Smooth muscle cell (in vitro differentiated cells): ENCODE measurements around the gene SOX2. TPM values are rescaled to one million over a fixed set of nuclear protein-coding genes. Genes with fewer than 3 reads are reported as not detected.

Experiments
- DNase-seq: peaks from one replicate; lab custom pipeline; 2025; ENCODE audit not compliant: unreplicated experiment; lab: John Stamatoyannopoulos, UW
- H2AFZ ChIP-seq: fragments of 200-600 bp; sonication (generic); 2 replicates; pipeline ENCODE4 v1.6.0; 2016; ENCODE audit warnings: antibody characterized with exemption, low read depth, mild to moderate bottlenecking
- H3F3A ChIP-seq: fragments of 200-600 bp; sonication (generic); 2 replicates; pipeline ENCODE4 v1.6.0; 2017; ENCODE audit warnings: antibody characterized with exemption, low read depth
- H3K27ac ChIP-seq: fragments of 200-600 bp; sonication (generic); 2 replicates; pipeline ENCODE4 v1.5.1; 2016; ENCODE audit warnings: low read depth, mild to moderate bottlenecking
- H3K27me3 ChIP-seq: fragments of 200-600 bp; sonication (generic); 2 replicates; pipeline ENCODE4 v1.6.1; 2016; ENCODE audit warnings: low read depth, mild to moderate bottlenecking
- H3K36me3 ChIP-seq: fragments of 200-600 bp; sonication (generic); 2 replicates; pipeline ENCODE4 v1.5.1; 2016; ENCODE audit warnings: low read depth
- H3K4me1 ChIP-seq: fragments of 200-600 bp; sonication (generic); 2 replicates; pipeline ENCODE4 v1.5.1; 2016; ENCODE audit warnings: low read depth
- H3K4me2 ChIP-seq: fragments of 200-600 bp; sonication (generic); 2 replicates; pipeline ENCODE4 v1.6.0; 2016; ENCODE audit warnings: mild to moderate bottlenecking
- H3K4me3 ChIP-seq: fragments of 200-600 bp; sonication (generic); 2 replicates; pipeline ENCODE4 v1.5.1; 2016; ENCODE audit warnings: mild to moderate bottlenecking
- H3K79me2 ChIP-seq: fragments of 200-600 bp; sonication (generic); 2 replicates; pipeline ENCODE4 v1.6.0; 2016; ENCODE audit warnings: low read depth, mild to moderate bottlenecking
- H3K9ac ChIP-seq: fragments of 200-600 bp; sonication (generic); 2 replicates; pipeline ENCODE4 v1.6.0; 2016; ENCODE audit warnings: low read depth
- H3K9me3 ChIP-seq: fragments of 200-600 bp; sonication (generic); replicated peaks from 2 replicates; pipeline ENCODE4 v1.5.1; 2016; ENCODE audit warnings: low read depth
- H4K20me1 ChIP-seq: fragments of 200-600 bp; sonication (generic); 2 replicates; pipeline ENCODE4 v1.6.0; 2016; ENCODE audit warnings: low read depth
- WGBS: methylation state at CpG from one replicate; pipeline ENCODE4 v1.1.7; 2016; ENCODE audit warnings: low lambda C conversion rate; 5-methylcytosine and 5-hydroxymethylcytosine counted together
- polyA plus RNA-seq: library from polyadenylated mRNA; unstranded; fragments of >200 nt; fragmentation: Nextera tagmentation; extraction: Ambion mirVana; gene quantifications from 2 replicates; pipeline ENCODE4 v1.2.1, GENCODE V29; 2016
- total RNA-seq: library from RNA; depleted of rRNA; stranded (reverse); fragments of >200 nt; gene quantifications from 2 replicates; pipeline ENCODE4 v1.2.3, GENCODE V29; 2014
- TF ChIP-seq, protein P1 (sequence below): fragments of 200-600 bp; sonication (generic); IDR thresholded peaks from 2 replicates; pipeline ENCODE4 v1.5.1; 2017; ENCODE audit warnings: borderline replicate concordance, mild to moderate bottlenecking, antibody characterized with exemption; ENCODE audit not compliant: insufficient read depth, poor library complexity, severe bottlenecking

The SOX2 gene
- total and polyA plus RNA-seq, 2 experiments from 2014 or later: not detected

DNA sequence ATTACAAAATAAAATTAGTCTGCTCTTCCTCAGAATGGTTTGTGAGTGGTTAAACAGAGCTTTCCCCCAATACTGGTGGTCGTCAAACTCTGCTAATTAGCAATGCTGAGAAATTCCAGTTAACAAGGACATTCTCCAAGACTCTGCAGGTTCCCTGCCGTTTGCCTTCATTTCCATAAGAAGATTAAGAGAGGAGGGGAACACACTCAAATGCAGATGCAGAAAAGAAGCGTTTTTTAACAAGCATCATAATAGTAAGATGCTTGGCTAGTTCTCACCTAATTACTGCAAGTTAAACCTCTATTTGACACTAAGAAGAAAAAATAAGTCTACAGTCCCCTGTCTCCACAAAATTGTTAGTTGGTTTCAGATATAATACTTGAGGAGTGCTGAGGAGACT is 3.7 kb upstream of the SOX2 start:
- no peak overlapping the region for H3K9ac ChIP-seq
- no peaks in the 10 kb centered on the region for H3F3A ChIP-seq
- no peaks in the 10 kb centered on the region for H3K9me3 ChIP-seq
- H3K27ac ChIP-seq: no peak overlapping the region
- WGBS: 7% methylated on average over 3 of the region's 3 CpGs
- no peak overlapping the region for H2AFZ ChIP-seq
- H3K4me2 ChIP-seq: no peak overlapping the region
- H3K4me3 ChIP-seq: no peak overlapping the region
- H3K27me3 ChIP-seq: peaks cover 99% of the 10 kb centered on the region
- H3K79me2 ChIP-seq: no peaks in the 10 kb centered on the region
- no peaks in the 10 kb centered on the region for H3K36me3 ChIP-seq
- no peak for DNase-seq
- H4K20me1 ChIP-seq: no peaks in the 10 kb centered on the region
- TF ChIP-seq, protein P1, sequence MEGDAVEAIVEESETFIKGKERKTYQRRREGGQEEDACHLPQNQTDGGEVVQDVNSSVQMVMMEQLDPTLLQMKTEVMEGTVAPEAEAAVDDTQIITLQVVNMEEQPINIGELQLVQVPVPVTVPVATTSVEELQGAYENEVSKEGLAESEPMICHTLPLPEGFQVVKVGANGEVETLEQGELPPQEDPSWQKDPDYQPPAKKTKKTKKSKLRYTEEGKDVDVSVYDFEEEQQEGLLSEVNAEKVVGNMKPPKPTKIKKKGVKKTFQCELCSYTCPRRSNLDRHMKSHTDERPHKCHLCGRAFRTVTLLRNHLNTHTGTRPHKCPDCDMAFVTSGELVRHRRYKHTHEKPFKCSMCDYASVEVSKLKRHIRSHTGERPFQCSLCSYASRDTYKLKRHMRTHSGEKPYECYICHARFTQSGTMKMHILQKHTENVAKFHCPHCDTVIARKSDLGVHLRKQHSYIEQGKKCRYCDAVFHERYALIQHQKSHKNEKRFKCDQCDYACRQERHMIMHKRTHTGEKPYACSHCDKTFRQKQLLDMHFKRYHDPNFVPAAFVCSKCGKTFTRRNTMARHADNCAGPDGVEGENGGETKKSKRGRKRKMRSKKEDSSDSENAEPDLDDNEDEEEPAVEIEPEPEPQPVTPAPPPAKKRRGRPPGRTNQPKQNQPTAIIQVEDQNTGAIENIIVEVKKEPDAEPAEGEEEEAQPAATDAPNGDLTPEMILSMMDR: no peak
- H3K4me1 ChIP-seq: peaks cover 57% of the 10 kb centered on the region

DNA sequence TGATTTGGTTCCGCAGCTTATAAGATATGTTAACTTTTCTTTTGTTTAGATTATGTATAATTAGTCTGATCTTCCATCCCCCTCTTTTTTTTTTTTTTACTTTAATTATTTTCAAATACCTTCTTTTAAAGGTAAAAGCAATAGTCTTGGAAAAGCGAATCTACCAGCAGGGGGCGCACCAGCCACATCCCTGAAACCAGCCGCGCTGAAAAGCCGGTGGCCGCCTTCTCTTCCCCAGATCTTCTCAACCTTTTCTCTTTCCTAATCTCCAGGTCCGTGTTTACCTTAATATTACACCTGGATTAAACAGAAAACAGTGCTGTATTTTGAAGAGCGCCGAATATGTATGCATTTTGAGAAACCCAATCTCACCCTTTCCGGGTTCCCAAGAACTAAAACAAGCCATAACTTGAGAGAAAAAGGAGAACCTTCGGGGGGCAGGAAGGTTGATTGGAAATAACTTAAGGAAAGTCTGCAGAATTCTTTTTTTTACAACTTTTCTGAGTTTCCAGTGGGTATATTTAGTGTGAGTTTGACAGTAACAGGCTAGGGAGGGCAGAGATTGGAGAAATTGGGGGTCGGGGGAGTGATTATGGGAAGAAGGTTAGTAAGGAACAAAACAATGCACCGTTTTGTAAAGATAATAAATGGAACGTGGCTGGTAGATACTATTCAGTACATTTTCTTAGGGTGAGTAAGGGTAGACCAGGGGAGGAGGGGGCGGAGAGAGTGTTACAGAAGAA is 2.0 kb upstream of the SOX2 start:
- peaks cover 99% of the 10 kb centered on the region for H3K27me3 ChIP-seq
- H2AFZ ChIP-seq: no peak overlapping the region
- H3K9ac ChIP-seq: no peak overlapping the region

DNA sequence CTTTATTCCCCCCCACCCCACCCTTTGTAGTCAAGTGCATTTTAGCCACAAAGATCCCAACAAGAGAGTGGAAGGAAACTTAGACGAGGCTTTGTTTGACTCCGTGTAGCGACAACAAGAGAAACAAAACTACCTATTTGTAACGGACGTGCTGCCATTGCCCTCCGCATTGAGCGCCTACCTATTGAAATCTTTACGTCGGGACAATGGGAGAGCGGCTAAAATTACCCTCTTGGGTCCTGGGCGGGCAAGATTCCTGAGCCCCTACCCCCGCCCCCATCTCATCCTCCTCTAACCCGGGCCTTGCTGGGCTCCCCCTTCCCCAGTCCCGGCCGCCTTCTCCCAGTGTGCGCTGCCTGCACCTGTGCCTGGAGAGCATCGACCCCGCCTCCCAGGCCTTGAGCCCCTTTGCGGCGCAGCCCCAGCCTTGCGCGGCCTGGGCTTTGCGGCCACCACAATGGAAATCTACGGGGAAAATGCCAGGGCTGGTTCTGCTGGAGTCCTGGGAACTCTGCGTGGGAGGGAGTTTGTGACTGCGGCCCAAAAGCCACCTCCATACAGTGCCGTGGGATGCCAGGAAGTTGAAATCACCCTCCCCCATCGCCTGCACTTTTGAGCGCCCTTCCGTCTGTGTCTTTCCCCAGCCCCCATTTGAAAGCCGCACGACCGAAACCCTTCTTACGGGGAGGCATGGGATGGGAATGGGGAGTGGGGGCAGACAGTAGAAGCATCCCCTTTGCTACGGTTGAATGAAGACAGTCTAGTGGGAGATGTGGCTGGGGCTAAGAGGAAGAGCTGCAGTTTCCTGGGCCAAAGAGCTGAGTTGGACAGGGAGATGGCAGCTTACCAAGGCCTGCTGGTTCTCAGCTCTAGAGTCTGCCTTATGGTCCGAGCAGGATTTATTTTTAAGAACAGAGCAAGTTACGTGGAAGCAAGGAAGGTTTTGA is 1.1 kb upstream of the SOX2 start:
- H3K4me2 ChIP-seq: peak overlapping the region; percentile 91
- no peak for DNase-seq
- peak overlapping the region; percentile 56 for H3K4me3 ChIP-seq
- no peak overlapping the region for H2AFZ ChIP-seq
- H3K9me3 ChIP-seq: no peaks in the 10 kb centered on the region
- peaks cover 47% of the 10 kb centered on the region for H3K4me1 ChIP-seq
- no peak overlapping the region for H3K9ac ChIP-seq
- WGBS: 2% methylated on average over 28 of the region's 37 CpGs
- H3K27me3 ChIP-seq: peaks cover 99% of the 10 kb centered on the region
- H3K27ac ChIP-seq: no peak overlapping the region
- no peaks in the 10 kb centered on the region for H4K20me1 ChIP-seq
- no peaks in the 10 kb centered on the region for H3F3A ChIP-seq
- H3K79me2 ChIP-seq: no peaks in the 10 kb centered on the region
- no peaks in the 10 kb centered on the region for H3K36me3 ChIP-seq
- TF ChIP-seq, protein P1: no peak

More for the DNA sequence above, 2.0 kb upstream of the SOX2 start:
- no peaks in the 10 kb centered on the region for H3K36me3 ChIP-seq
- peak overlapping the region; percentile 91 for H3K4me2 ChIP-seq
- no peak overlapping the region for H3K27ac ChIP-seq
- TF ChIP-seq, protein P1: peak; percentile 87
- WGBS: 3% methylated on average over 16 of the region's 16 CpGs
- H4K20me1 ChIP-seq: no peaks in the 10 kb centered on the region
- H3K9me3 ChIP-seq: no peaks in the 10 kb centered on the region
- H3K4me3 ChIP-seq: no peak overlapping the region
- H3F3A ChIP-seq: no peaks in the 10 kb centered on the region
- DNase-seq: peak; percentile 30
- peaks cover 54% of the 10 kb centered on the region for H3K4me1 ChIP-seq
- no peaks in the 10 kb centered on the region for H3K79me2 ChIP-seq
